Calu3 (cell line): ENCODE results near the gene NR0B1. TPM values are rescaled to one million over a fixed set of nuclear protein-coding genes. Genes with fewer than 3 reads are reported as not detected.

Experiments used
- BruUV-seq: library from RNA; stranded (reverse); fragments of 400-500 nt; replicated peaks from 2 replicates; lab custom pipeline; 2021; lab: Mats Ljungman, UMichigan
- CTCF ChIA-PET: fragments of 300-600 bp; sonication (Branson Sonifier 250); formaldehyde crosslinking; loops from one replicate; lab custom pipeline; 2022; ENCODE audit warnings: antibody characterized with exemption; lab: Charles Lee
- DNase-seq: peaks from one replicate; pipeline ENCODE4 v3.0.0; 2022
- H3K27ac Mint-ChIP-seq: one replicate; pipeline ENCODE4 v1.8.0; 2022; ENCODE audit warnings: mixed read lengths; ENCODE audit not compliant: unreplicated experiment
- H3K27me3 Mint-ChIP-seq: one replicate; pipeline ENCODE4 v1.8.0; 2022; ENCODE audit warnings: mixed read lengths; ENCODE audit not compliant: unreplicated experiment
- H3K36me3 Mint-ChIP-seq: one replicate; pipeline ENCODE4 v1.8.0; 2022; ENCODE audit warnings: mild to moderate bottlenecking, moderate library complexity, mixed read lengths; ENCODE audit not compliant: insufficient read depth, unreplicated experiment
- H3K4me1 Mint-ChIP-seq: one replicate; pipeline ENCODE4 v1.8.0; 2022; ENCODE audit warnings: mild to moderate bottlenecking, low read depth, mixed read lengths; ENCODE audit not compliant: unreplicated experiment
- H3K4me3 Mint-ChIP-seq: one replicate; pipeline ENCODE4 v1.8.0; 2022; ENCODE audit warnings: mild to moderate bottlenecking, low read depth, moderate library complexity, mixed read lengths; ENCODE audit not compliant: unreplicated experiment
- H3K9me3 Mint-ChIP-seq: one replicate; pipeline ENCODE4 v1.8.0; 2022; ENCODE audit warnings: low read depth, mixed read lengths; ENCODE audit not compliant: unreplicated experiment
- intact Hi-C: fragments of 100-400 bp; cut with micrococcal nuclease; formaldehyde crosslinking; loops from one replicate; pipeline ENCODE4 v1.10.0; 2022; ENCODE audit not compliant: unreplicated experiment
- total RNA-seq: library from RNA; stranded (reverse); gene quantifications from 2 replicates; pipeline ENCODE4 v1.2.3, GENCODE V29; 2022
- TF ChIP-seq, protein P1 (sequence below): fragments of 200-600 bp; IDR thresholded peaks from one replicate; pipeline ENCODE4 v1.8.0; 2022; ENCODE audit warnings: antibody characterized with exemption; ENCODE audit not compliant: unreplicated experiment

Gene NR0B1
- total RNA-seq, 1 experiment from 2014 or later, result not detected

DNA sequence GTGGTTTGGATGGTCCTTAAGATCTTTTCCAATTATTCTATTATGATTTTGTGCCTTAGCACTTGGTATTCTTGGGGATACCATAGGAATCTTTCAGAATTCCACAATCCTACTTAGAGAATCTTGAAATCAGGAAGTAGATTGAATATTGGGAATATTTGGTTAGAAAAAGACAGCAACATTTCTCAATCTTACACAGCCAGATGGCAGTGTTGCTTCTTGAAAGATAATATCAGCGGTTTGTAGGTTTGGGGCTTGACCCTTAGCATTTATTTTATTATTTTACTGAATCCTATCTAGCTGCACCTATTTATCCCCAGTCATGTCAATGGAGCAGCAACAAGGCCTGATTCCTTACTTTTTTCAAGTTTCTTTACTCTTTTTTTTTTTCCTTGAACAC lies 33.7 kb downstream of the NR0B1 start:
- intact Hi-C loops, result loop anchor here (1.0 to 10.0 kb wide), 3 partner anchors 131 to 229 kb away; no protein-coding TSS in a partner anchor
- CTCF ChIA-PET, result no interaction called here
- H3K4me3 Mint-ChIP-seq, result no peak overlapping the region
- H3K36me3 Mint-ChIP-seq, result no peaks in the 10 kb centered on the region
- peaks cover 6% of the 10 kb centered on the region for H3K9me3 Mint-ChIP-seq
- H3K27ac Mint-ChIP-seq, result no peak overlapping the region
- BruUV-seq, result no TSS peak
- TF ChIP-seq, protein P1, sequence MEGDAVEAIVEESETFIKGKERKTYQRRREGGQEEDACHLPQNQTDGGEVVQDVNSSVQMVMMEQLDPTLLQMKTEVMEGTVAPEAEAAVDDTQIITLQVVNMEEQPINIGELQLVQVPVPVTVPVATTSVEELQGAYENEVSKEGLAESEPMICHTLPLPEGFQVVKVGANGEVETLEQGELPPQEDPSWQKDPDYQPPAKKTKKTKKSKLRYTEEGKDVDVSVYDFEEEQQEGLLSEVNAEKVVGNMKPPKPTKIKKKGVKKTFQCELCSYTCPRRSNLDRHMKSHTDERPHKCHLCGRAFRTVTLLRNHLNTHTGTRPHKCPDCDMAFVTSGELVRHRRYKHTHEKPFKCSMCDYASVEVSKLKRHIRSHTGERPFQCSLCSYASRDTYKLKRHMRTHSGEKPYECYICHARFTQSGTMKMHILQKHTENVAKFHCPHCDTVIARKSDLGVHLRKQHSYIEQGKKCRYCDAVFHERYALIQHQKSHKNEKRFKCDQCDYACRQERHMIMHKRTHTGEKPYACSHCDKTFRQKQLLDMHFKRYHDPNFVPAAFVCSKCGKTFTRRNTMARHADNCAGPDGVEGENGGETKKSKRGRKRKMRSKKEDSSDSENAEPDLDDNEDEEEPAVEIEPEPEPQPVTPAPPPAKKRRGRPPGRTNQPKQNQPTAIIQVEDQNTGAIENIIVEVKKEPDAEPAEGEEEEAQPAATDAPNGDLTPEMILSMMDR, result no peak
- no peaks in the 10 kb centered on the region for H3K27me3 Mint-ChIP-seq
- DNase-seq, result no peak
- H3K4me1 Mint-ChIP-seq, result peaks cover 11% of the 10 kb centered on the region

DNA sequence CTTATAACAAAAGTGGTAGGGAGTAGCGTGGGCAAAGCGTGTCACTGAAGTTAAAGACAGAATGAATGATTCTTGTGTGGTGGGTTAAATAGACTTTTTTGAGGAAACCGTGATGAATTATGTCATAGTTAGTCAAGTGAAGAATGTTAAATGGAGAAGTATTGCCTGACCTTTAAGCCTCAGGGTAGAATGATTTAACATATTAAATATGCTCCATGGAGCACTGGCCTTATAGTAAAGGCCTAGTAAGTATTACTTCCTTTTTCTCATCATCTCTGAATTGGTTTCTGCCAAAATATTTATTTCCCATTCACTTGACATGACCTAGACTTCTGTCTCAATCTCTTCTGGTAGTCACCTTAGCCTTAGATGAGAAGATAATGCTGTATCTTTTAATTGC lies 38.6 kb downstream of the NR0B1 start:
- Mint-ChIP-seq H3K9me3 (peaks cover 8% of the 10 kb centered on the region), H3K4me1 (no peaks in the 10 kb centered on the region), H3K4me3 (no peak overlapping the region), H3K27me3 (no peaks in the 10 kb centered on the region), H3K27ac (no peak overlapping the region), H3K36me3 (no peaks in the 10 kb centered on the region)
- intact Hi-C loops, result loop anchor here (10.0 kb wide), 1 partner anchor 126 kb away; no protein-coding TSS in a partner anchor
- no peak for DNase-seq
- BruUV-seq, result no TSS peak
- CTCF ChIA-PET, result interaction anchor here (0.6 kb wide), 1 partner anchor 126 kb away, joined by 3 read pairs; no protein-coding TSS in a partner anchor
- TF ChIP-seq, protein P1, result no peak

DNA sequence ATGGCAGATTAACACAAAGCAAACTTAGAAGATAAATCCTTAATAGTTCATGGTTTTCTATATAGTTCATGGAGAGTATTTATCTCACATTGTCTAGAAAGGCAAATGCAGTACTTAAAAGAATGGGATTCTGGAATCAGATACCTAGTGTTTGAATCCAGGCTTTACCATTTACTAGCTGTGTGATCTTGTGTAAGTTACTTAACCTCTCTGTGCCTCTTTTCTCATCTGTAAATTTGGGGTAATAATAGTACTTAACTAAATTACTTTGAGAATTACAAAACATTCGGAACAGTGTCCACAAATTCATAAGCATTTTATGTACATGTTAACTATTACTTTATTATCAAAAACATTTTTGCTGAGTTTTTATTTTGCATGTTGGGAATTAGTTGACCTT lies 46.4 kb downstream of the NR0B1 start:
- Mint-ChIP-seq H3K9me3 (no peaks in the 10 kb centered on the region), H3K4me3 (no peak overlapping the region), H3K4me1 (no peaks in the 10 kb centered on the region), H3K36me3 (no peaks in the 10 kb centered on the region), H3K27me3 (no peaks in the 10 kb centered on the region), H3K27ac (no peak overlapping the region)
- no TSS peak for BruUV-seq
- TF ChIP-seq, protein P1, result no peak
- intact Hi-C loops, result no loop called here
- no peak for DNase-seq
- CTCF ChIA-PET, result no interaction called here

DNA sequence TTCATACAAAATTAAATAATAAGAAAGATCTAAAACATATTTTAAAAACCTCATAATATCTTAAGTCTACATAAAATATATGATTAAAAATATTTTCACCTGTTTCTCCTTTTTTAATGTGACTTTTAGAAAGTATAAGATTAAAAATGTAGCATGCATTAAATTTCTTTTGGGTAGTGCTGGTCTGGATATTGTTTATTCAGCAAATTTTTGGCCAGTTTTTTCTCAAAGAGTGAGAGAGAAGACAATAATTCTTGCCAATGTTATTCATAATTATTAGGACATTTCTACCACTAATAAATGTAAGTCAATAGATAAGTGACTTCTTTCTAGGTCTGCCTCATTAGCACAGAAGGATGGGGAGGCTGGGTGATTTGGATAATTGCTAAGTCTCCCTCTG lies 48.2 kb downstream of the NR0B1 start:
- intact Hi-C loops, result no loop called here
- Mint-ChIP-seq H3K36me3 (no peaks in the 10 kb centered on the region), H3K9me3 (no peaks in the 10 kb centered on the region), H3K27me3 (no peaks in the 10 kb centered on the region), H3K4me3 (no peak overlapping the region), H3K4me1 (no peaks in the 10 kb centered on the region), H3K27ac (no peak overlapping the region)
- TF ChIP-seq, protein P1, result no peak
- no TSS peak for BruUV-seq
- CTCF ChIA-PET, result no interaction called here
- DNase-seq, result no peak
